ENCODE measurements around the gene FEZ2.

DNA sequence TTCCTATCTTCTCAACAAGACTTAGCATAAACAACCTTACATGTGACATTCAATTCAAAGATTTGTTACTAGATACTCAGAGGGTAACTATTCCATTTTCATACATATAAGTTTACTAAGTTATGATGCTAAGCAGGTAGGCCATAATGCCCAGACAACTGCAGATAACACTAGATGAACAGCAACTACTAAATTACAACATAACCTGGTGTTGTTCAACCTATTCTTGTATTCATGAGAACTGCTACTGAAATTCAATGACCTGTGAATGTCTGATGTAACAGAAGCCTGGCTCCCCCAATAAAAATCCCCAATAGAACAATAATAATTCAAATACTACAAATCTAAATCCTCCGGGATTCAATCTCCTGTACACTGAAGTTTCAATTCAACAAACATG, 24.8 kb downstream of the FEZ2 start:
- TF ChIP-seq CTCF (IDR thresholded peaks at IDR 0.05) (no peak), EP300 (IDR thresholded peaks at IDR 0.05; ENCODE audit: low read depth) (no peak), POLR2AphosphoS5 (IDR thresholded peaks at IDR 0.05) (no peak), POLR2A (IDR thresholded peaks at IDR 0.05) (no peak)

Data from transverse colon (tissue), 4 donors.